Fibroblast of peridontal ligament (primary cell): ENCODE measurements around the gene XAB2.
A peak's percentile ranks its signal among the peaks of the same experiment; 100 is the strongest.

Source experiments
- DNase-seq: peaks from one replicate; pipeline ENCODE4 v3.0.0-alpha.2; 2010; ENCODE audit errors: extremely low read depth

Gene XAB2

GRCh38 chr19:7629347-7630054 lies at the start of gene XAB2, which contains the start of gene PET100:
TSS of gene XAB2 (minus strand) at chr19:7629545. CDS start at chr19:7629527, 18 bp downstream.
TSS of gene PET100 (plus strand) at chr19:7629793. CDS start at chr19:7629834, 41 bp downstream.
- peak; percentile 99 for DNase-seq

- DNase-seq, result no peak
These were observed 48.4 kb upstream of the XAB2 start for GRCh38 chr19:7677669-7678311.

GRCh38 chr19:7676854-7677253 lies 47.5 kb upstream of the XAB2 start, which contains the start of gene MCEMP1:
TSS of gene MCEMP1 (plus strand) at chr19:7677090. CDS start at chr19:7677121, 31 bp downstream.
- no peak for DNase-seq

GRCh38 chr19:7676376-7676775 lies 47.0 kb upstream of the XAB2 start:
- no peak for DNase-seq

GRCh38 chr19:7674010-7675005 lies 45.0 kb upstream of the XAB2 start:
- peak; percentile 79 for DNase-seq

- no peak for DNase-seq
These were observed 43.2 kb upstream of the XAB2 start for GRCh38 chr19:7672522-7672921.

- no peak for DNase-seq
These were observed 41.4 kb upstream of the XAB2 start for GRCh38 chr19:7670790-7671189.

GRCh38 chr19:7670150-7670783 lies 40.9 kb upstream of the XAB2 start:
- no peak for DNase-seq

GRCh38 chr19:7669641-7670040 lies 40.3 kb upstream of the XAB2 start:
- no peak for DNase-seq

GRCh38 chr19:7668842-7669241 lies 39.5 kb upstream of the XAB2 start, which contains the start of gene RETN:
TSS of gene RETN (plus strand) at chr19:7669049. CDS start at chr19:7669327, 278 bp downstream.
- no peak for DNase-seq

- peak; percentile 88 for DNase-seq
These were observed 35.7 kb upstream of the XAB2 start for GRCh38 chr19:7665076-7665475.

GRCh38 chr19:7663706-7664105 lies 34.4 kb upstream of the XAB2 start:
- no peak for DNase-seq

- DNase-seq, result no peak
These were observed 33.3 kb upstream of the XAB2 start for GRCh38 chr19:7662657-7663056.

- no peak for DNase-seq
These were observed 32.6 kb upstream of the XAB2 start for GRCh38 chr19:7661744-7662538.

- DNase-seq, result peak; percentile 13
These were observed 28.9 kb upstream of the XAB2 start for GRCh38 chr19:7658219-7658686.

GRCh38 chr19:7657131-7657751 lies 27.9 kb upstream of the XAB2 start:
- peak; percentile 23 for DNase-seq

GRCh38 chr19:7655581-7655980 lies 26.2 kb upstream of the XAB2 start:
- no peak for DNase-seq

- no peak for DNase-seq
These were observed 25.1 kb upstream of the XAB2 start for GRCh38 chr19:7654401-7654800.

- peak; percentile 71 for DNase-seq
These were observed 22.8 kb upstream of the XAB2 start for GRCh38 chr19:7652061-7652641.

GRCh38 chr19:7650148-7650547 lies 20.8 kb upstream of the XAB2 start:
- no peak for DNase-seq
